ENCODE measurements around the gene IFI27L2. TPM values are rescaled to one million over a fixed set of nuclear protein-coding genes. Genes with fewer than 3 reads are reported as not detected.
A peak's percentile ranks its signal among the peaks of the same experiment; 100 is the strongest.

IFI27L2 gene
- total and polyA plus RNA-seq, 2 experiments from 2014 or later: 95.3 to 170 TPM

DNA sequence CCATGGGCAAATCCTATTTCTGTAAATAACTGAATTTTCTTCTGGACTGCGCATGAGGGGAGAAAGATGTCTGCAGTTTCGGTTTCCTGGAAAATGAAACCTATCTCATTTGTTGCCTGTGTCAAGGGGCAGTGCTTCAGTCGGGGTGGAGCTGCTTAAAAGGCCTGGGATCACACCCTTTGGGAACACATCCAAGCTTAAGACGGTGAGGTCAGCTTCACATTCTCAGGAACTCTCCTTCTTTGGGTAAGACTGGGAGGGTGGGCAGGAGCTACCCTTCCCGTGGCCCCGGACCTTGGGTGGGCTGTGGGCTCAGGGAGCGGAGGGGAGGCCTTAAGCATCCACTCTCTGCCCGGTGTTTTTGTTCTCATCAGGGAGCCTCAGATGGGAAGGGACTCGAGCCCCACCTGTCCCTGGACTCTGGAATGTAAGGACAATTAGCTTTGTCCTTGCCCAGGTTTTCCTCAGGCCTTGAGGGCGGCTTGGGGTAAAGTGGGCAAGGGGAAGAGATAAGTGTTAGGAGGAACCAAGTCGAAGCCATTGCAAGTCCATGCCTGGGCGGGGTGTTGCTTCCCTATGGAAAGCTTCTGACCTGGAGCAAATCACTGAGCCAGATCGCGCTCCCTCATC is 18.7 kb downstream of the IFI27L2 start, which contains the start of gene IFI27:
Gene IFI27, plus strand, starts transcription at position 185 of the 630 bp plus-strand sequence.
- H4K20me1 ChIP-seq (ENCODE audit: insufficient read depth): no peaks in the 10 kb centered on the region
- 80 to 83% methylated on average over 13 to 14 of the region's 14 CpGs for WGBS, 2 experiments (ENCODE audit: low coverage in 1 of 2, low lambda C conversion rate in 2 of 2, missing lambda C conversion rate in 2 of 2)
- no peaks in the 10 kb centered on the region for H3K79me2 ChIP-seq (ENCODE audit: insufficient read depth)
- H3K9me3 ChIP-seq (ENCODE audit: low read depth): no peaks in the 10 kb centered on the region
- no peak within 1 kb of the TSS for H2AFZ ChIP-seq
- H3K4me2 ChIP-seq (ENCODE audit: unreplicated experiment): no peak within 1 kb of the TSS
- no peak within 1 kb of the TSS for H3K9ac ChIP-seq
- H3K4me3 ChIP-seq: no peak within 1 kb of the TSS
- H3F3A ChIP-seq (ENCODE audit: insufficient read depth): no peaks in the 10 kb centered on the region
- no peaks in the 10 kb centered on the region for H3K36me3 ChIP-seq (ENCODE audit: low read depth)
- DNase-seq: peak; percentile 46
- no peaks in the 10 kb centered on the region for H3K9me2 ChIP-seq (ENCODE audit: insufficient read depth)
- in situ Hi-C loops (cut with MboI): no loop called here
- no peaks in the 10 kb centered on the region for H3K4me1 ChIP-seq (ENCODE audit: insufficient read depth)
- no peak within 1 kb of the TSS for H3K27ac ChIP-seq
- H3K27me3 ChIP-seq (replicated peaks; ENCODE audit: insufficient read depth): no peaks in the 10 kb centered on the region; the same call in 1 of the 2 replicates
- no peak for TF ChIP-seq EZH2phosphoT487 (IDR thresholded peaks at IDR 0.05; ENCODE audit: insufficient read depth, low read depth)
- no peak for TF ChIP-seq EZH2 (IDR thresholded peaks at IDR 0.05; ENCODE audit: insufficient read depth, poor library complexity, severe bottlenecking)

DNA sequence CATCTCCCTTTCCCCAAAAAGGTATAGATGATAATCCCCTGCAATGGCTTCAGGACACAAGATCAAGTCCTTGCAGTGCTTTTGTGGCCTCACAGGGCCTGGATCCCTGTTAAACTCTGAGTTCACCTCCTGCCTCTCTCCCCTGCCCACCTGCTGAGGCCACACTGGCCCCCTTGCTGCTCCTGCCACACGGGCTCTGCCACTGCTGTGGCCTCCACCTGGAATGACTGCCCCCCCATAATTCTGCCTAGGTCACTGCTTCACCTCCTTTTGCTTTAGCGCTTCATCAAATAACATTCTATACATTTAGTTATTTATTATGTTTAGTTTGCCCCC is 19.5 kb downstream of the IFI27L2 start:
- Histone ChIP-seq H3K4me1 (ENCODE audit: insufficient read depth) (no peaks in the 10 kb centered on the region), H3K4me3 (no peak overlapping the region), H4K20me1 (ENCODE audit: insufficient read depth) (no peaks in the 10 kb centered on the region), H3K9me3 (ENCODE audit: low read depth) (no peaks in the 10 kb centered on the region), H3K27ac (no peak overlapping the region), H3K36me3 (ENCODE audit: low read depth) (no peaks in the 10 kb centered on the region), H2AFZ (no peak overlapping the region), H3K4me2 (ENCODE audit: unreplicated experiment) (no peak overlapping the region), H3K79me2 (ENCODE audit: insufficient read depth) (no peaks in the 10 kb centered on the region), H3K9me2 (ENCODE audit: insufficient read depth) (no peaks in the 10 kb centered on the region), H3F3A (ENCODE audit: insufficient read depth) (no peaks in the 10 kb centered on the region), H3K27me3 (replicated peaks; ENCODE audit: insufficient read depth) (no peaks in the 10 kb centered on the region; the same call in 1 of the 2 replicates), H3K9ac (no peak overlapping the region)
- TF ChIP-seq EZH2 (IDR thresholded peaks at IDR 0.05; ENCODE audit: insufficient read depth, poor library complexity, severe bottlenecking) (no peak), EZH2phosphoT487 (IDR thresholded peaks at IDR 0.05; ENCODE audit: insufficient read depth, low read depth) (no peak)
- DNase-seq: no peak
- WGBS, 2 experiments (ENCODE audit: low coverage in 1 of 2, low lambda C conversion rate in 2 of 2, missing lambda C conversion rate in 2 of 2): 89 to 100% methylated on average over 2 of the region's 2 CpGs
- in situ Hi-C loops (cut with MboI): no loop called here

DNA sequence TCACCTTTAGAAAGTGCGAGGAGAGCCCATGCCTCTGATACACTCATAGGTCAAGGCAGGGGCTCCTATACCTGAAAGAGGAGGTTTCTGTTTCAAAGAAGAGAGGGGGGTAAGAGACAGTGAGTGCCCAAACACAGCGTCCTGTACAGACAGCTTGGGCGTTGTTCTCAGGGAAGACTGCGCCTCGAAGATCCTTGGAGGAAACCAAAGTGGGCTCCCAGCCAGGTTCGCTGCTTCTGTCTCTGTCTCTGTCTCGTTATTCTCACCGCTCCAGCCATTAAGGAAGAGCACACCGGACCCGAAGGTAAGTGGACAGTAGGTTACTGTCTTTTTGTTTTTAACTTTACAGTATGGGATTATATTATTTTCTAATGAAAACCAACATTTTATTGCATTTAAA is 24.7 kb downstream of the IFI27L2 start:
- Histone ChIP-seq H2AFZ (no peak overlapping the region), H3K4me2 (ENCODE audit: unreplicated experiment) (no peak overlapping the region), H3F3A (ENCODE audit: insufficient read depth) (peaks cover 10% of the 10 kb centered on the region), H3K9me2 (ENCODE audit: insufficient read depth) (no peaks in the 10 kb centered on the region), H3K4me3 (no peak overlapping the region), H3K27ac (no peak overlapping the region), H3K9me3 (ENCODE audit: low read depth) (no peaks in the 10 kb centered on the region), H3K9ac (no peak overlapping the region), H3K4me1 (ENCODE audit: insufficient read depth) (peaks cover 12% of the 10 kb centered on the region), H3K79me2 (ENCODE audit: insufficient read depth) (no peaks in the 10 kb centered on the region), H4K20me1 (ENCODE audit: insufficient read depth) (no peaks in the 10 kb centered on the region), H3K27me3 (replicated peaks; ENCODE audit: insufficient read depth) (no peaks in the 10 kb centered on the region), H3K36me3 (ENCODE audit: low read depth) (no peaks in the 10 kb centered on the region)
- in situ Hi-C loops (cut with MboI): no loop called here
- no peak for DNase-seq
- WGBS, 2 experiments (ENCODE audit: low coverage in 1 of 2, low lambda C conversion rate in 2 of 2, missing lambda C conversion rate in 2 of 2): 94% methylated on average over 10 of the region's 10 CpGs
- no peak for TF ChIP-seq EZH2 (IDR thresholded peaks at IDR 0.05; ENCODE audit: insufficient read depth, poor library complexity, severe bottlenecking)
- TF ChIP-seq EZH2phosphoT487 (IDR thresholded peaks at IDR 0.05; ENCODE audit: insufficient read depth, low read depth): no peak

DNA sequence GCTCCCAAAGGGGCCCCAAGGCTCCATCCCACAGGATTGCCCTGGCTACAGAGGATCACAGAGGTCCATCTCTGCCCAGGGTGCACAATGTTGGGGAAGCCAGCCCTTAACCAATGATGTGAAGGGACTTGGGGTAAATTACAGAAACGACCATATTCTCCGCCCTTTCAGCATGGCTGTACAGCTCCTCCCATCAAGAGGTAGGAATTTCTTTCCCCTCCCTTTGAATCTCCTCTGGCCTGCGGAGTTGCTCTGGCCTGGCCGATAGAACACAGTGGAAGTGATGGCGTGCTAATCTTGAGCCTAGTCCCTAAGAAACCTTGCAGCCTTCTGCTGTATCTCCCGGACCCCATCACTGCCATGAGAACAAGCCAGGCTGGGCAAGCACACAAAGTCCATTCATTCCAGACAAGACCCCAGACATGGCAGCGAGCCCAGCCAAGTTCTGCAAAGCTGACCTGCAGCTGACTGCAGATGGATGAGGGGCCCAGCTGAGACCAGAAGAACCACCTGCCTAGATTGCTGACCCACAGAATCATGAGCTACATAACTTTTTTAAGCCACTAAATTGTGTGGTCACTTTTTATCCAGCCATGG is 25.8 kb downstream of the IFI27L2 start:
- Histone ChIP-seq H3K9ac (no peak overlapping the region), H2AFZ (no peak overlapping the region), H3K4me3 (no peak overlapping the region), H3K79me2 (ENCODE audit: insufficient read depth) (no peaks in the 10 kb centered on the region), H3F3A (ENCODE audit: insufficient read depth) (peaks cover 10% of the 10 kb centered on the region), H3K9me3 (ENCODE audit: low read depth) (no peaks in the 10 kb centered on the region), H3K36me3 (ENCODE audit: low read depth) (no peaks in the 10 kb centered on the region), H3K4me1 (ENCODE audit: insufficient read depth) (peaks cover 15% of the 10 kb centered on the region), H3K27me3 (replicated peaks; ENCODE audit: insufficient read depth) (no peaks in the 10 kb centered on the region), H3K9me2 (ENCODE audit: insufficient read depth) (no peaks in the 10 kb centered on the region), H3K4me2 (ENCODE audit: unreplicated experiment) (no peak overlapping the region), H3K27ac (no peak overlapping the region), H4K20me1 (ENCODE audit: insufficient read depth) (no peaks in the 10 kb centered on the region)
- WGBS, 2 experiments (ENCODE audit: low coverage in 1 of 2, low lambda C conversion rate in 2 of 2, missing lambda C conversion rate in 2 of 2): 74 to 76% methylated on average over 7 of the region's 7 CpGs
- no peak for DNase-seq
- TF ChIP-seq EZH2 (IDR thresholded peaks at IDR 0.05; ENCODE audit: insufficient read depth, poor library complexity, severe bottlenecking): no peak
- no peak for TF ChIP-seq EZH2phosphoT487 (IDR thresholded peaks at IDR 0.05; ENCODE audit: insufficient read depth, low read depth)
- in situ Hi-C loops (cut with MboI): no loop called here
